PFSK-1 (cell line): ENCODE measurements around the gene HLCS.

Experiments
- FOXP2 ChIP-seq: optimal IDR thresholded peaks from 2 replicates; pipeline ENCODE3; 2011; ENCODE audit warnings: borderline replicate concordance, control low read depth, inconsistent platforms; ENCODE audit not compliant: insufficient read depth; ENCODE audit errors: extremely low read length, extremely low read depth
- POLR2AphosphoS5 ChIP-seq: IDR thresholded peaks from 2 replicates; pipeline ENCODE4 v1.6.1; 2012; ENCODE audit warnings: low read depth, mild to moderate bottlenecking, control low read depth, low read length, moderate library complexity
- REST ChIP-seq, 2 experiments: IDR thresholded peaks; 2 replicates each; pipeline versions ENCODE4 v1.6.1 to v1.8.0; 2011 to 2012; ENCODE audit warnings: low read depth in 2 of 2, low read length in 2 of 2, control low read depth in 1 of 2, inconsistent platforms in 1 of 2, mild to moderate bottlenecking in 1 of 2, moderate library complexity in 1 of 2; ENCODE audit not compliant: insufficient read depth in 1 of 2
- SIN3A ChIP-seq: IDR thresholded peaks from 2 replicates; pipeline ENCODE4 v1.6.1; 2012; ENCODE audit warnings: mild to moderate bottlenecking, low read length, moderate library complexity, borderline replicate concordance; ENCODE audit not compliant: insufficient read depth
- TAF1 ChIP-seq: IDR thresholded peaks from 2 replicates; pipeline ENCODE4 v1.6.1; 2012; ENCODE audit warnings: low read length, control low read depth, borderline replicate concordance; ENCODE audit not compliant: insufficient read depth

HLCS gene

GRCh38 chr21:36700971-36701755 is 265.3 kb downstream of the HLCS start:
- TF ChIP-seq TAF1 (no peak), REST (IDR thresholded peaks at IDR 0.05; ENCODE audit: insufficient read depth in 1 of 2, low read depth in 2 of 2, low read length in 2 of 2) (no peak), SIN3A (no peak), FOXP2 (no peak), POLR2AphosphoS5 (no peak)
